Neuron (in vitro differentiated cells): ENCODE measurements around the gene PRRC1.

Experiments used
- H2AFZ ChIP-seq: one replicate; pipeline ENCODE4 v1.6.1; 2013; ENCODE audit warnings: low read depth, mild to moderate bottlenecking, inconsistent platforms, low read length, moderate library complexity
- H3K27me3 ChIP-seq: one replicate; pipeline ENCODE4 v1.6.1; 2013; ENCODE audit warnings: low read length; ENCODE audit not compliant: insufficient read depth
- H3K36me3 ChIP-seq: one replicate; pipeline ENCODE4 v1.6.1; 2013; ENCODE audit warnings: low read length; ENCODE audit not compliant: insufficient read depth
- H3K4me1 ChIP-seq: one replicate; pipeline ENCODE4 v1.6.1; 2013; ENCODE audit warnings: low read length; ENCODE audit not compliant: insufficient read depth
- H3K4me3 ChIP-seq: 2 replicates; pipeline ENCODE4 v1.5.1; 2013; ENCODE audit warnings: mild to moderate bottlenecking, low read length, moderate library complexity
- H3K9me3 ChIP-seq: one replicate; pipeline ENCODE4 v1.6.1; 2013; ENCODE audit warnings: low read length

The PRRC1 gene

GRCh38 chr5:127574852-127575679 is 57.6 kb downstream of the PRRC1 start:
- Histone ChIP-seq H3K36me3 (no peaks in the 10 kb centered on the region), H3K9me3 (peaks cover 2% of the 10 kb centered on the region), H3K4me1 (no peaks in the 10 kb centered on the region), H3K27me3 (no peaks in the 10 kb centered on the region), H2AFZ (no peak overlapping the region), H3K4me3 (no peak overlapping the region)

DNA sequence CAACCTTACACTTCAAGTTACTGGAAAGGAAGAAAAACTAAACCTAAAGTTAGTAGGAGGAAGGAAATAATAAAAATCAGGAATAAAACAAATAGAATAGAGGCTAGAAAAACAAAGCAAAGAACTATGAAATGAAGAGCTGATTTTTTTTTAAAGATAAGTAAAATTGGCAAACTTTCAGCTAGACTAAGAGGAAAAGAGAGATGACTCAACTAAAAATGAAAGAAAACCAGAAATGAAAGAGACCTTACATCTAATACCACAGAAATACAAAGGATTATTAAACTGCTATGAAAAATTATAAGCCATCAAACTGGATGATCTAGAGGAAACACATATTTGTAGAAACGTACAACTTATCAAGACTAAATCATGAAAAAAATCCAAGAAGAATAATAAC is 60.0 kb downstream of the PRRC1 start:
- Histone ChIP-seq H3K4me3 (no peak overlapping the region), H3K36me3 (no peaks in the 10 kb centered on the region), H3K4me1 (no peaks in the 10 kb centered on the region), H2AFZ (no peak overlapping the region), H3K9me3 (peaks cover 2% of the 10 kb centered on the region), H3K27me3 (no peaks in the 10 kb centered on the region)

GRCh38 chr5:127580731-127581130 is 63.3 kb downstream of the PRRC1 start:
- Histone ChIP-seq H2AFZ (no peak overlapping the region), H3K4me1 (no peaks in the 10 kb centered on the region), H3K9me3 (no peaks in the 10 kb centered on the region), H3K36me3 (no peaks in the 10 kb centered on the region), H3K4me3 (no peak overlapping the region), H3K27me3 (no peaks in the 10 kb centered on the region)

- Histone ChIP-seq H3K36me3 (no peaks in the 10 kb centered on the region), H2AFZ (no peak overlapping the region), H3K9me3 (no peaks in the 10 kb centered on the region), H3K4me1 (no peaks in the 10 kb centered on the region), H3K27me3 (no peaks in the 10 kb centered on the region), H3K4me3 (no peak overlapping the region)
These were observed 64.0 kb downstream of the PRRC1 start for GRCh38 chr5:127581450-127581849.

DNA sequence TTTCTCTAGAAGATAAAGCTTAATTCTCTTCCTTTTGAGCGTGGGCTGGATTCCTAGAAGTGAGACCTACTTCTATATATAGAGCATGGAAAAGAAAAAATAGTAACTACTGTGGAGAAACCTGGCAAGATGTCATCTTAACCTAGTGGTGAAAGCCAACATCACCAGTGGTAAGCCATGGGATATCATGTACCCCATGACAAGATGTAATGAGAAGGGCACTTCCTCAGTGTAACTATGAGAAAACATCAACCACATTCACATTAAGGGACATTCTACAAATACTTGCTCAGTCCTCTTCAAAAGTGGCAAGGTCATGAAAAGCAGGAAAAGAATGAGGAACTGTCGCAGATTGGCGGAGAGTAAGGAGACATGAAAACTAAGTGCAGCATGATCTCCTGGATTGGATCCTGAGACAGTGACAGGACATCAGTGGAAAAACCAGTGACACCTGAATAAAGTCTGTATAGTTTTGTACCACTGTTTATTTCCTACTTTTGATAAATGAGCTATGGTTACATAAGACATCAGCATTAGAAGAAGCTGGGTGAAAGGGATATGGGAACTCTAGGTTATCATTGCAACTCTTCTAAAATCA is 65.4 kb downstream of the PRRC1 start:
- no peaks in the 10 kb centered on the region for H3K4me1 ChIP-seq
- no peaks in the 10 kb centered on the region for H3K36me3 ChIP-seq
- no peak overlapping the region for H2AFZ ChIP-seq
- no peaks in the 10 kb centered on the region for H3K9me3 ChIP-seq
- H3K27me3 ChIP-seq: no peaks in the 10 kb centered on the region
- H3K4me3 ChIP-seq: no peak overlapping the region

DNA sequence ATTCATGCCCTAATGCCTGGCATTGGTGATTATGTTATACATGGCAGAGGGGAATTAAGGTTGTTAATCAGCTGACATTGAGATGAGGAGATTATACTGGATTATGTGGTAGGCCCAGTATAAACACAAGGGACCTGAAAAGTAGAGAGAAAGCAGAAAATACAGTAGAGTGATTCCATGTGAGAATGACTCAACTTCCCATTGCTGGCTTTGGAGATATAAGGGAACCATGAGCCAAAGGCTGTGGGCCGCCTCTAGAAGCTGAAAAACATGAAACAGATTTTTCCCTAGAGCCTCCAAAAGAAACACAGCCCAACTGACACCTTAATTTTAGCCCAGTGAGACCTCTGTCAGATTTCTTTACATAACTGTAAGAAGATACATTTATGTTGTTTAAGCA is 66.4 kb downstream of the PRRC1 start:
- Histone ChIP-seq H3K9me3 (no peaks in the 10 kb centered on the region), H3K27me3 (no peaks in the 10 kb centered on the region), H3K4me1 (no peaks in the 10 kb centered on the region), H2AFZ (no peak overlapping the region), H3K4me3 (no peak overlapping the region), H3K36me3 (no peaks in the 10 kb centered on the region)

GRCh38 chr5:127585661-127586060 is 68.2 kb downstream of the PRRC1 start:
- Histone ChIP-seq H3K4me3 (no peak overlapping the region), H3K9me3 (no peaks in the 10 kb centered on the region), H3K4me1 (no peaks in the 10 kb centered on the region), H2AFZ (no peak overlapping the region), H3K36me3 (no peaks in the 10 kb centered on the region), H3K27me3 (no peaks in the 10 kb centered on the region)

DNA sequence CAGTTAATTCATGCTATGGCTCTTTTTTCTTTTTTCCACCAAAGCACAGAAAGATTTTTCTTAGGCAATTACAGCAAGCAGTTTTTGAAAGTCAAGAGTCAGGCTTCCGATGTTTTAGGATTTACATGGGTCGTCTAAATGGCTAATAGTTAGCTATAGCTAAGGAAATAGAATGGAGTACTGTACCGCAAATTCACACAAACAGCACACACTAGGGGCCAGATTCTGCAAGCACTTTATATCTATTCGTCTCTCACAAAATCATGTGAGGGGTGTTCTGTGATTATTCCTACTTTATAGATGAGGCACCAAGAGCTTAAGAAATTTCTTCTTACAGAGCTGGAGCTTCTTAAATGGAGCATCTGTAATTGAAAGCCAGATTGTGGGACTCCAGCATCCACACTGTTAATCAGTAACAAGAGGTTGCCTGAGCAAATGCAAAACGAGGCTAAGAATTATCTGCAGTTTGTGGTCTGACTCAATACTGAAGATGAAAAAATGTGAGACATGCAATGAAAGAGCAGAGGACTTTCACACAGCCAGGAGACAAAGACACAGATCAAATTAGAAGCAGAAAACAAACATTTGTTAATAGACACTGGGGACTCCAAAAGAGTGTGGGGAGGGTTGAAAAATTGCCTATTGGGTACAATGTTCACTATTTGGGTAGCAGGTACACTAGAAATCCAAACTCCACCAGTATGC is 68.8 kb downstream of the PRRC1 start:
- H3K4me3 ChIP-seq: no peak overlapping the region
- no peaks in the 10 kb centered on the region for H3K36me3 ChIP-seq
- H3K4me1 ChIP-seq: no peaks in the 10 kb centered on the region
- H3K27me3 ChIP-seq: no peaks in the 10 kb centered on the region
- no peak overlapping the region for H2AFZ ChIP-seq
- H3K9me3 ChIP-seq: no peaks in the 10 kb centered on the region

GRCh38 chr5:127586811-127587210 is 69.4 kb downstream of the PRRC1 start:
- Histone ChIP-seq H3K4me1 (no peaks in the 10 kb centered on the region), H3K9me3 (no peaks in the 10 kb centered on the region), H3K4me3 (no peak overlapping the region), H2AFZ (no peak overlapping the region), H3K27me3 (no peaks in the 10 kb centered on the region), H3K36me3 (no peaks in the 10 kb centered on the region)

GRCh38 chr5:127587246-127587917 is 69.9 kb downstream of the PRRC1 start:
- H3K27me3 ChIP-seq: no peaks in the 10 kb centered on the region
- H3K9me3 ChIP-seq: no peaks in the 10 kb centered on the region
- no peak overlapping the region for H2AFZ ChIP-seq
- H3K36me3 ChIP-seq: no peaks in the 10 kb centered on the region
- no peak overlapping the region for H3K4me3 ChIP-seq
- H3K4me1 ChIP-seq: no peaks in the 10 kb centered on the region

- no peak overlapping the region for H2AFZ ChIP-seq
- no peak overlapping the region for H3K4me3 ChIP-seq
- H3K4me1 ChIP-seq: no peaks in the 10 kb centered on the region
- no peaks in the 10 kb centered on the region for H3K9me3 ChIP-seq
- no peaks in the 10 kb centered on the region for H3K36me3 ChIP-seq
- no peaks in the 10 kb centered on the region for H3K27me3 ChIP-seq
These were observed 70.9 kb downstream of the PRRC1 start for GRCh38 chr5:127588368-127588767.

GRCh38 chr5:127589309-127590030 is 72.0 kb downstream of the PRRC1 start:
- no peaks in the 10 kb centered on the region for H3K36me3 ChIP-seq
- H3K9me3 ChIP-seq: no peaks in the 10 kb centered on the region
- H3K4me1 ChIP-seq: no peaks in the 10 kb centered on the region
- H2AFZ ChIP-seq: no peak overlapping the region
- no peak overlapping the region for H3K4me3 ChIP-seq
- no peaks in the 10 kb centered on the region for H3K27me3 ChIP-seq
